ENCODE data around the gene VPS8.

VPS8 gene

DNA sequence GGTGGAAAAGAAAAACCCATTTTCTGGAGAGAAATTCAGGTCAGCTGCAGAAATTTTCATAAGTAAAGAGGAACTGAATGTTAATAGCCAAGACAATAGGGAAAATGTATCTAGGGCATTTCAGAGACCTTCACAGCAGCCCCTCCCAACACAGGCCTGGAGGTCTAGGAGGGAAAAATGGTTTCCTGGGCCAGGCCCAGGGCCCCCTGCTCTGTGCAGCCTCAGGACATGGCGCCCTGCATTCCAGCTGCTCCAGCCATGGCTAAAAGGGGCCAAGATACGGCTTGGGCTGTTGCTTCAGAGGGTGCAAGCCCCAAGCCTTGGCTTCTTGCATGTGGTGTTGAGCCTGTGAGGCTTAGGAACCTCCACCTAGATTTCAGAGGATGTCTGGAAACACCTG lies 248.7 kb downstream of the VPS8 start:
- no peak for DNase-seq (ENCODE audit: low spot score)
- TF ChIP-seq, protein P1, sequence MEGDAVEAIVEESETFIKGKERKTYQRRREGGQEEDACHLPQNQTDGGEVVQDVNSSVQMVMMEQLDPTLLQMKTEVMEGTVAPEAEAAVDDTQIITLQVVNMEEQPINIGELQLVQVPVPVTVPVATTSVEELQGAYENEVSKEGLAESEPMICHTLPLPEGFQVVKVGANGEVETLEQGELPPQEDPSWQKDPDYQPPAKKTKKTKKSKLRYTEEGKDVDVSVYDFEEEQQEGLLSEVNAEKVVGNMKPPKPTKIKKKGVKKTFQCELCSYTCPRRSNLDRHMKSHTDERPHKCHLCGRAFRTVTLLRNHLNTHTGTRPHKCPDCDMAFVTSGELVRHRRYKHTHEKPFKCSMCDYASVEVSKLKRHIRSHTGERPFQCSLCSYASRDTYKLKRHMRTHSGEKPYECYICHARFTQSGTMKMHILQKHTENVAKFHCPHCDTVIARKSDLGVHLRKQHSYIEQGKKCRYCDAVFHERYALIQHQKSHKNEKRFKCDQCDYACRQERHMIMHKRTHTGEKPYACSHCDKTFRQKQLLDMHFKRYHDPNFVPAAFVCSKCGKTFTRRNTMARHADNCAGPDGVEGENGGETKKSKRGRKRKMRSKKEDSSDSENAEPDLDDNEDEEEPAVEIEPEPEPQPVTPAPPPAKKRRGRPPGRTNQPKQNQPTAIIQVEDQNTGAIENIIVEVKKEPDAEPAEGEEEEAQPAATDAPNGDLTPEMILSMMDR (IDR thresholded peaks at IDR 0.05; ENCODE audit: extremely low read depth, insufficient read depth, missing control alignments): no peak
- in situ Hi-C loops (cut with MboI; ENCODE audit: low pct_unique_long_range_greater_than_20kb, low sequenced_read_pairs, unreplicated experiment): no loop called here

DNA sequence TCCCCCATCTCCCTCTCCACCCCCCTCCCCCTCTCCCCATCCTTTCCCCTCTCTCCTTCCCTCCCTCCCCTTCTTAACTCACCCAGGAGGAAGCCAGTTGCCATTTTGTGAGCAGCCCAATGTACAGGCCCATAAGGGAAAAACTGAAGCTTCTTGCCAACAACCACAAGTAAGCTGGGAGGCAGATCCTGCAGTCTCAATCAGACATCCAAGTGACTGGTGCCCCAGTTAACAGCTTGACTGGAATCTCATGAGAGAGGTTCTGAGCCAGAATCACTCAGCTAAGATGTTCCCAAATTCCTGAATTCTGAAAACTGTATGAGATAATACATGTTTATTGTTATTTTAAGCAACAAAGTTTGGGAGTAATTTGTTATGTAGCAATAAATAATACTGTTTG lies 250.2 kb downstream of the VPS8 start:
- no peak for DNase-seq (ENCODE audit: low spot score)
- TF ChIP-seq, protein P1 (IDR thresholded peaks at IDR 0.05; ENCODE audit: extremely low read depth, insufficient read depth, missing control alignments): no peak
- in situ Hi-C loops (cut with MboI; ENCODE audit: low pct_unique_long_range_greater_than_20kb, low sequenced_read_pairs, unreplicated experiment): no loop called here

DNA sequence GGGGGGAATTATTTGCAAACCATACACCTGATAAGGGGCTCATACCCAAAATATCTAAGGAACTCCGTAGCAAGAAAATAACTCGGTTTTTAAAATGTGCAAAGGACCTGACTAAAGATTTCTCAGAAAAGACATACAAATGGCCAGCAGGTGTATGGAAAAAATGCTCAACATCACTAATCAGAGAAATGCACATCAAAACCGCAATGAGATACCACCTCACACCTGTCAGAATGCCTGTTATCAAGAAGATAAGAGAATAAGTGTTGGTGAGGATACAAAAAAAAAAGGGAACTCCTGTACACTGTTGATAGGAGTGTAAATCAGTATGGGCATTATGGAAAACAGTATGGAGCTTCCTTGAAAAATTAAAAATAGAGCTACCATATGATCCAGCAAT lies 251.5 kb downstream of the VPS8 start:
- in situ Hi-C loops (cut with MboI; ENCODE audit: low pct_unique_long_range_greater_than_20kb, low sequenced_read_pairs, unreplicated experiment): no loop called here
- TF ChIP-seq, protein P1 (IDR thresholded peaks at IDR 0.05; ENCODE audit: extremely low read depth, insufficient read depth, missing control alignments): no peak
- no peak for DNase-seq (ENCODE audit: low spot score)

DNA sequence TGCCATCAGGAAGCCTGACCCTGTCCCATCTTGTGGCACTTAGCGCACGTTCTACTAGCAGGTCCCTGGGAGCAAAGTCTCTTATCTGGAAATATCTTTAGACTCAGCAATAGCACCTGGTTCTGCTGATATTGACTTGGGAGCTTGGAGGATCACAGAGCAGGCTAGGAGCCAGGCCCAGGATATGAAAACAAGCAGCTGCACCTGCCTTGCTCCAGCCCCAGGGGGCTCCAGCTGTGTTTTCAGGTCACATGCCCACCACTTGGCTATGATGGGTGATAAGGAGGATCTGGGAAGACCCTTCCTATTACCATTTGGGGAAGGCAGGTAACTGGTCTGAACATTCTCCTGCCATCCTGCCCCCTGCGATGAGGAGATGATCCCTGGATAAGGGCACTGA lies 253.1 kb downstream of the VPS8 start:
- DNase-seq (ENCODE audit: low spot score): no peak

DNA sequence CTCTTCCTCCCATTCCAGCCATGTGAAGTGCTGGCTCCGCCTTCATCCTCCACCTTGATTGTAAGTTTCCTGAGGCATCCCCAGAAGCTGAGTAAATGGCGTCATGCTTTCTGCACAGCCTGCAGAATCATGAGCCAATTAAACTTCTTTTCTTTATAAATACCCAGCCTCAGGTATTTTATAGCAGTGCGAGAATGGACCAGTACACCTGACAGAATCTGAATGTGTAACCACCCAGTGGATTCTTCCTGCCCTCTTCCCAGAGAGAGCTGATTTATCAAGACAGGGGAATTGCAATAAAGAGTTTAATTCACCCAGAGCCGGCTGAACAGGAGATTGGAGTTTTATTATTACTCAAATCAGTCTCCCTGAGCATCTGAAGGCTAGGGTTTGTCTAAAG lies 254.3 kb downstream of the VPS8 start:
- in situ Hi-C loops (cut with MboI; ENCODE audit: low pct_unique_long_range_greater_than_20kb, low sequenced_read_pairs, unreplicated experiment): no loop called here
- TF ChIP-seq, protein P1 (IDR thresholded peaks at IDR 0.05; ENCODE audit: extremely low read depth, insufficient read depth, missing control alignments): no peak
- DNase-seq (ENCODE audit: low spot score): no peak

More for the DNA sequence above, 253.1 kb downstream of the VPS8 start:
- TF ChIP-seq, protein P1 (IDR thresholded peaks at IDR 0.05; ENCODE audit: extremely low read depth, insufficient read depth, missing control alignments): peak; percentile 17
- in situ Hi-C loops (cut with MboI; ENCODE audit: low pct_unique_long_range_greater_than_20kb, low sequenced_read_pairs, unreplicated experiment): no loop called here

DNA sequence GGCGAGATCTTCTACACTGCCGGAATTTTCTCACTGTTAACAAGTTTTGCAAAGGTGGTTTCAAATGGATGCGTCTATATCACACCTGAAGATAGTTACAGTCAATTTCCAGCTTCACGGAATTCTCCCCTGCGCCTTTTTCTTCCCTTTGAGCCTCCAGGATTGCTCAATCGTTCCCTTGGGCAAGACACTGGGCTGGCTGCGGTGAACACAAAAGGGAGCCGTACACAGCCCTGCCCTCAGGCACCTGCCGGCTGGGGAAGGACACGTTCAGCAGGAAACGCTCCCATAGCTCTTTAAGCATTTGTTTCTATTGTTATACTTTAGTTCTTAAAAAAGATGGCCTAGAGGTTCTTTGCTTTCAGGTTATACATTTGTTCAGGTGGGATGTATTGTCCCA lies 255.2 kb downstream of the VPS8 start:
- in situ Hi-C loops (cut with MboI; ENCODE audit: low pct_unique_long_range_greater_than_20kb, low sequenced_read_pairs, unreplicated experiment): no loop called here
- no peak for DNase-seq (ENCODE audit: low spot score)
- TF ChIP-seq, protein P1 (IDR thresholded peaks at IDR 0.05; ENCODE audit: extremely low read depth, insufficient read depth, missing control alignments): no peak
